HG03460 (cell line): ENCODE results near the gene FAM193B.
"Not testable (repeated sequence)": the region's sequence is repeated elsewhere in the genome, so short reads cannot be mapped to it uniquely, and the experiment has no call there.

Experiments used
- ATAC-seq: cut with Tn5 transposase; IDR thresholded peaks from one replicate; pipeline ENCODE4 v1.9.1; 2021; ENCODE audit not compliant: unreplicated experiment

FAM193B gene

GRCh38 chr5:177578316-177578715 is 24.0 kb upstream of the FAM193B start:
- ATAC-seq = no peak

GRCh38 chr5:177576169-177576568 is 21.8 kb upstream of the FAM193B start:
- no peak for ATAC-seq

GRCh38 chr5:177575488-177575887 is 21.1 kb upstream of the FAM193B start:
- no peak for ATAC-seq

GRCh38 chr5:177569894-177570293 is 15.5 kb upstream of the FAM193B start:
- no peak for ATAC-seq

GRCh38 chr5:177568326-177568725 is 14.0 kb upstream of the FAM193B start:
- ATAC-seq = no peak

- ATAC-seq = no peak
These were observed 10.7 kb upstream of the FAM193B start for GRCh38 chr5:177565046-177565445.

GRCh38 chr5:177559446-177559941 is 5.1 kb upstream of the FAM193B start:
- not testable (repeated sequence) for ATAC-seq

GRCh38 chr5:177557796-177558195 is 3.4 kb upstream of the FAM193B start:
- no peak for ATAC-seq

GRCh38 chr5:177557041-177557647 is 2.8 kb upstream of the FAM193B start:
- ATAC-seq = no peak

GRCh38 chr5:177555665-177556064 is 1.3 kb upstream of the FAM193B start:
- ATAC-seq = no peak

- ATAC-seq = no peak
These were observed 865 bp upstream of the FAM193B start for GRCh38 chr5:177555228-177555627.

GRCh38 chr5:177553671-177554429 is 513 bp downstream of the FAM193B start:
- ATAC-seq = peak; percentile 37

- ATAC-seq = no peak
These were observed 1.4 kb downstream of the FAM193B start for GRCh38 chr5:177552839-177553455.

- no peak for ATAC-seq
These were observed 4.2 kb downstream of the FAM193B start for GRCh38 chr5:177550122-177550521.

GRCh38 chr5:177548495-177548894 is 5.9 kb downstream of the FAM193B start:
- no peak for ATAC-seq

GRCh38 chr5:177547736-177548135 is 6.6 kb downstream of the FAM193B start:
- no peak for ATAC-seq

GRCh38 chr5:177546258-177546741 is 8.1 kb downstream of the FAM193B start:
- no peak for ATAC-seq

GRCh38 chr5:177545487-177546257 is 8.7 kb downstream of the FAM193B start:
- no peak for ATAC-seq

GRCh38 chr5:177542816-177543465 is 11.4 kb downstream of the FAM193B start:
- ATAC-seq = no peak

- ATAC-seq = no peak
These were observed 13.9 kb downstream of the FAM193B start for GRCh38 chr5:177540438-177540837.

- no peak for ATAC-seq
These were observed 15.0 kb downstream of the FAM193B start for GRCh38 chr5:177539411-177539810.
